Gastrocnemius medialis (tissue), 4 donors: ENCODE data around the gene SHB. TPM values are rescaled to one million over a fixed set of nuclear protein-coding genes. Genes with fewer than 3 reads are reported as not detected.
A peak's percentile ranks its signal among the peaks of the same experiment; 100 is the strongest.

ENCODE experiments used
- ATAC-seq, 2 donors: fragments of 150-250 bp; one replicate each; pipeline ENCODE4 v1.9.1; 2016
- DNase-seq, 2 donors: peaks; one replicate each; pipeline ENCODE4 v3.0.0-alpha.2; 2019
- H3K27ac ChIP-seq, 4 donors: fragments of 200-600 bp; sonication (generic); 1 replicate in 1 of 4; 2 replicates in 3 of 4; pipeline ENCODE4 v1.5.1; 2016 to 2018; ENCODE audit warnings: mild to moderate bottlenecking in 2 of 4, moderate library complexity in 1 of 4
- H3K27me3 ChIP-seq, 3 donors: fragments of 200-600 bp; sonication (generic) in 2 of 3; 1 replicate in 1 of 3; 2 replicates in 2 of 3; pipeline versions ENCODE4 v1.5.1 to v1.6.0; 2016 to 2019; ENCODE audit warnings: mild to moderate bottlenecking in 1 of 3, moderate library complexity in 1 of 3
- H3K36me3 ChIP-seq, 2 donors: fragments of 200-600 bp; sonication (generic) in 1 of 2; one replicate each; pipeline ENCODE4 v1.5.1; 2017 to 2018
- H3K4me1 ChIP-seq, 2 donors: fragments of 200-600 bp; sonication (generic) in 1 of 2; one replicate each; pipeline ENCODE4 v1.5.1; 2016 to 2017; ENCODE audit warnings: mild to moderate bottlenecking in 2 of 2
- H3K4me3 ChIP-seq, 4 donors: fragments of 200-600 bp; sonication (generic) in 3 of 4; 1 replicate in 1 of 4; 2 replicates in 3 of 4; pipeline ENCODE4 v1.5.1; 2016 to 2019; ENCODE audit warnings: mild to moderate bottlenecking in 2 of 4
- H3K9me3 ChIP-seq, 3 donors: fragments of 200-600 bp; sonication (generic) in 2 of 3; 1 replicate in 1 of 3; 2 replicates in 2 of 3; pipeline ENCODE4 v1.5.1; 2016 to 2019
- POLR2A ChIP-seq, 2 donors: fragments of 450-650 bp; IDR thresholded peaks; one replicate each; pipeline ENCODE4 v1.6.1; 2017; ENCODE audit warnings: antibody characterized with exemption in 2 of 2, mild to moderate bottlenecking in 2 of 2, moderate library complexity in 2 of 2
- in situ Hi-C, 4 donors: fragments of 200-750 bp; cut with MboI; loops; one replicate each; pipeline versions ENCODE4 v1.15.0 to v1.8.0; 2017; ENCODE audit warnings: low sequenced_read_pairs in 4 of 4
- intact Hi-C: fragments of 100-400 bp; cut with DNase I; formaldehyde crosslinking; loops from one replicate; pipeline ENCODE4 v1.15.1; 2023; ENCODE audit warnings: low total_unique reads
- total RNA-seq, 4 donors: library from RNA; depleted of rRNA; stranded (reverse); fragments of >200 nt; gene quantifications; one replicate each; pipeline versions ENCODE4 v1.1.0 to v1.2.3, GENCODE V29; 2016
- TF ChIP-seq, protein P1 (sequence below), 5 experiments: fragments of 450-650 bp in 3 of 5; fragments of 200-600 bp in 2 of 5; sonication (generic) in 2 of 5; IDR thresholded peaks in 4 of 5; conservative IDR thresholded peaks in 1 of 5; 1 replicate in 4 of 5; 2 replicates in 1 of 5; pipeline ENCODE4 v1.5.1; 2016 to 2019; ENCODE audit warnings: antibody characterized with exemption in 5 of 5, mild to moderate bottlenecking in 3 of 5, moderate library complexity in 3 of 5

Gene SHB
- total RNA-seq, 4 donors from 2014 or later, result 1.2 to 6.1 (median 4.6) TPM

DNA sequence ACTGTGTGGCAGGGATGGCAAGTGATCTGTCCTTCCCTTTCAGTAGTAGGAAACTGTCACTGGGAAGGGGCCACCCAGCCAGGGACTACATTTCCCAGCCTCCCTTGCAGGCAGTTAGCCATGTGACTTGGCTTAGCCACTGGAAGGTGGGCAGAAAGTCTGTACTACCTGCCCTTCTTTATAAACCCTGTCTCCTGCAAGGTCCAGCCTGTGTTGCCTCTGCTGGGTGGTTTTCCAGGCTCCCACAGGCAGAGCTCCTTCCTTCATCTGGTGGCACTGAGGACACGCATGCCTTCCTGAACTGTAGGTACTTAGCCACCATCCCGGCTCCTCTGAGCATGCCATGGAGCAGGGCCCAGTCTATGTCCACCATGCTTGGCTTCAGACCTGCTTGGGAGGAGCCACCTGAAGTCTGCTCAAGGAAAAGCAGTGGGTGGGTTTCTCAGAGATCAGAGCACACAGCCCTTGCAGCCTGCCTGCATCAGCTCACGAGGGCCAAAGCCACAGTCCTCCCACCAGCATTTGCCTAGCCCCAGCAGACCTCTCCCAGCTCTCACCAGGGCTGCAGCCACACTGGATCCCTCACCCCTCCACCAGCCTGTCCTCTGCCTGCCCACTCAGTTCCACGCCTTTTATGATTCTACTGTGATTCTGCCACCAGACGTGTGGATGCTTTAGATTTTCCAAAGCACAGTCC is 148.4 kb downstream of the SHB start:
- no peaks in the 10 kb centered on the region for H3K9me3 ChIP-seq
- intact Hi-C loops (no loop called here), in situ Hi-C loops (loop anchor here in 1 of 4 donors (25.0 kb wide), 1 partner anchor 333 kb away; the partner anchor contains the start of genes FBXO10 and TOMM5)
- DNase-seq (no peak), ATAC-seq (peak in 1 of 2 donors; percentile 35)
- no peaks in the 10 kb centered on the region for H3K27me3 ChIP-seq
- TF ChIP-seq, protein P1, sequence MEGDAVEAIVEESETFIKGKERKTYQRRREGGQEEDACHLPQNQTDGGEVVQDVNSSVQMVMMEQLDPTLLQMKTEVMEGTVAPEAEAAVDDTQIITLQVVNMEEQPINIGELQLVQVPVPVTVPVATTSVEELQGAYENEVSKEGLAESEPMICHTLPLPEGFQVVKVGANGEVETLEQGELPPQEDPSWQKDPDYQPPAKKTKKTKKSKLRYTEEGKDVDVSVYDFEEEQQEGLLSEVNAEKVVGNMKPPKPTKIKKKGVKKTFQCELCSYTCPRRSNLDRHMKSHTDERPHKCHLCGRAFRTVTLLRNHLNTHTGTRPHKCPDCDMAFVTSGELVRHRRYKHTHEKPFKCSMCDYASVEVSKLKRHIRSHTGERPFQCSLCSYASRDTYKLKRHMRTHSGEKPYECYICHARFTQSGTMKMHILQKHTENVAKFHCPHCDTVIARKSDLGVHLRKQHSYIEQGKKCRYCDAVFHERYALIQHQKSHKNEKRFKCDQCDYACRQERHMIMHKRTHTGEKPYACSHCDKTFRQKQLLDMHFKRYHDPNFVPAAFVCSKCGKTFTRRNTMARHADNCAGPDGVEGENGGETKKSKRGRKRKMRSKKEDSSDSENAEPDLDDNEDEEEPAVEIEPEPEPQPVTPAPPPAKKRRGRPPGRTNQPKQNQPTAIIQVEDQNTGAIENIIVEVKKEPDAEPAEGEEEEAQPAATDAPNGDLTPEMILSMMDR (IDR thresholded peaks at IDR 0.05 in 4 of 5, conservative IDR thresholded peaks at IDR 0.05 in 1 of 5), result no peak
- H3K27ac ChIP-seq, result no peak overlapping the region
- H3K36me3 ChIP-seq, result peaks cover 0 to 6% of the 10 kb centered on the region in 2 donors
- no peaks in the 10 kb centered on the region for H3K4me1 ChIP-seq
- no peak overlapping the region for H3K4me3 ChIP-seq

DNA sequence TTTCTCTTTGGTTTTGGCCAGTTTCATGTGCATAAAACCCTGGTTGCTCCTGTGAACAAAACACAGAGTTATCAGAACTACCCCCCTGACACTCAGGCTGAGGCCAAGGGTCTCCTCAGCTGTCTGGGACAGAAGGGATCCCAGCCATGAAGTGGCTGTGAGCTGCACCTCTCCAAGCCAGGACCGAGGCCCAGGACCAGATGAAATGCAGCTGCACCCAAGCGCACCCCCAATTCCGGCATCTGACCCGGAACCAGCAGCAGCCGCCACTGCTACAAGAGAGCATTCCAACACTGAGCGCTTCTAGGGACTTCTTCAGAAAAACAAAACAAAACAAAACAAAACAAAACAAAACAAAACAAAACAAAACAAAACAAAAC is 149.1 kb downstream of the SHB start:
- no peak for TF ChIP-seq POLR2A (IDR thresholded peaks at IDR 0.05)
- H3K27ac ChIP-seq, result no peak overlapping the region
- H3K36me3 ChIP-seq, result peaks cover 0 to 6% of the 10 kb centered on the region in 2 donors
- H3K9me3 ChIP-seq, result no peaks in the 10 kb centered on the region
- no peak for ATAC-seq
- DNase-seq, result no peak
- H3K4me1 ChIP-seq, result no peaks in the 10 kb centered on the region
- H3K4me3 ChIP-seq, result no peak overlapping the region
- H3K27me3 ChIP-seq, result no peaks in the 10 kb centered on the region
- in situ Hi-C loops (loop anchor here (10.0 to 25.0 kb wide), 6 partner anchors 55 to 485 kb away; partner anchors contain the start of genes FBXO10 (in 1 of the 4) and TOMM5 (in 1 of the 4)), intact Hi-C loops (no loop called here)

DNA sequence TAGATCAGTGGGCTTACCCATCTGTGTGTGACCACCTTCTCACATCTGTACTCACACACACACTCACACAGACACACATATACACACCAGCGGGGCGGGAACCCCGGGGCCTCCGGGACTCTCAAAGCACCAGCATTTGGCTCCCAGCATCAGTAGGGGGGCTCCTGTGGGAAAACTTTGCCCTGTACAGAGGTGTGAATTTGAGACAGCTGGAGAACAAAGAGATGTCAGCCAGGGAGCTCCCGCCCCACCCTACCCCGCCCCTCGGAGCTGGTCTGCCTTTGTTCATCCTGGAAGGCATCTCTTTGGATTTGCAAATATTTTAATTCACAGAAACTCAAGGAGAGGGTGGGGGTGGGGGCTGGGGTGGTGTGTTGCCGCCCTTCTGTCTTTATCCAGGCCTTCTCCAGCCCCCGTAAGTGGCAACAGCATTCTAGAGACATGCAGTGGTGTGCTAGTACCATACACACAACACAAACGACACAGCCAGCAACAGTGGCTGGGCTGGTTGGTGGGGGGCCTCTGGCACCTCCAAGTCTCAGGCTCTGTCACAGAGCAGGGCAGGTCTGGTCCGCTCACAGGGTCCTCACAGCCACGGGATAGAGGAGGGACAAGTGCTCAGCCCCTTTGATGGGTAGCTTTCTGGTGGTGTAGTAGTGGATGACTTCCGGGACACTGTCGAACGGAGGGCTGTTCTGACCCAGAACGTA is 149.6 kb downstream of the SHB start:
- Histone ChIP-seq H3K4me3 (no peak overlapping the region), H3K9me3 (no peaks in the 10 kb centered on the region), H3K4me1 (no peaks in the 10 kb centered on the region), H3K36me3 (peaks cover 0 to 6% of the 10 kb centered on the region in 2 donors), H3K27ac (no peak overlapping the region), H3K27me3 (no peaks in the 10 kb centered on the region)
- TF ChIP-seq POLR2A (IDR thresholded peaks at IDR 0.05), result no peak
- TF ChIP-seq, protein P1 (IDR thresholded peaks at IDR 0.05 in 4 of 5, conservative IDR thresholded peaks at IDR 0.05 in 1 of 5), result no peak
- ATAC-seq (no peak), DNase-seq (no peak)
- in situ Hi-C loops, result loop anchor here (10.0 to 25.0 kb wide), 6 partner anchors 55 to 485 kb away; partner anchors contain the start of genes FBXO10 (in 1 of the 4) and TOMM5 (in 1 of the 4)
- intact Hi-C loops, result no loop called here

DNA sequence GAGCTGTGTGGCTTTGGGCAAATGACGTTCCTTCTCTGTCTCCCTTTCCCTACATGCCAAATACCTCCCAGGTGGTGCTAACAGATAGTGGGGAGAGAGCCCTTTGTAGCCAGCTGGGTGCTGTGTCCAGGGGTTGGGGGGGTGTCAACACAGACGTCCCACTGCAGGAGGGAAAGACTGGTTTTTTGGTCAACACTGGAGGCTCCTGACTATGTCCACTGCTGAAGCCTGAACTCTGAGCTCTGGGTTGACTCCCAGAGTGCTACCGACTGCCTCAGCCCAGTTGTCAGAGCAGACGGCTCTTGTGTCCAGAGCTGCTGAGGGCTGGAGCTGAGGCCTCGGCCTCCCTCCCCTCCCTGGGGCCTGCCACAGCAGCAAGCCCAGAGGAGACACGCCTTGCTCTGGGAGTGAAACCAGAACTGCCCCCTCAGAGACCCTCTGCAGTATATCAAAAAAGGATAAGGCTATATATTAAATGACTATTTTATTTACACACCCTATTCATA is 150.3 kb downstream of the SHB start:
- Histone ChIP-seq H3K4me3 (no peak overlapping the region), H3K9me3 (no peaks in the 10 kb centered on the region), H3K27ac (no peak overlapping the region), H3K36me3 (peaks cover 0 to 6% of the 10 kb centered on the region in 2 donors), H3K27me3 (no peaks in the 10 kb centered on the region), H3K4me1 (no peaks in the 10 kb centered on the region)
- ATAC-seq (no peak), DNase-seq (no peak)
- TF ChIP-seq, protein P1 (IDR thresholded peaks at IDR 0.05 in 4 of 5, conservative IDR thresholded peaks at IDR 0.05 in 1 of 5), result no peak
- no peak for TF ChIP-seq POLR2A (IDR thresholded peaks at IDR 0.05)
- in situ Hi-C loops (loop anchor here (10.0 to 25.0 kb wide), 6 partner anchors 56 to 486 kb away; partner anchors contain the start of genes FBXO10 (in 1 of the 4) and TOMM5 (in 1 of the 4)), intact Hi-C loops (no loop called here)
